HG02973 (cell line): Measurements from ENCODE around the gene CCSER1.

Experiments
- ATAC-seq: cut with Tn5 transposase; IDR thresholded peaks from one replicate; pipeline ENCODE4 v1.9.1; 2021; ENCODE audit warnings: moderate library complexity; ENCODE audit not compliant: unreplicated experiment

The CCSER1 gene

GRCh38 chr4:90540536-90540935, 413.3 kb downstream of the CCSER1 start:
- no peak for ATAC-seq

- ATAC-seq: no peak
Measured at GRCh38 chr4:90542216-90542615, 415.0 kb downstream of the CCSER1 start.

GRCh38 chr4:90543419-90544170, 416.4 kb downstream of the CCSER1 start:
- ATAC-seq: no peak

GRCh38 chr4:90544532-90545045, 417.4 kb downstream of the CCSER1 start:
- ATAC-seq: no peak

GRCh38 chr4:90545380-90545779, 418.2 kb downstream of the CCSER1 start:
- no peak for ATAC-seq

GRCh38 chr4:90546114-90546513, 418.9 kb downstream of the CCSER1 start:
- ATAC-seq: no peak

GRCh38 chr4:90570615-90571014, 443.4 kb downstream of the CCSER1 start:
- ATAC-seq: no peak

GRCh38 chr4:90572996-90573395, 445.8 kb downstream of the CCSER1 start:
- no peak for ATAC-seq

- no peak for ATAC-seq
Measured at GRCh38 chr4:90575371-90575770, 448.2 kb downstream of the CCSER1 start.

GRCh38 chr4:90580326-90580725, 453.1 kb downstream of the CCSER1 start:
- no peak for ATAC-seq

- ATAC-seq: no peak
Measured at GRCh38 chr4:90582087-90582486, 454.9 kb downstream of the CCSER1 start.

GRCh38 chr4:90584051-90584450, 456.9 kb downstream of the CCSER1 start:
- no peak for ATAC-seq

GRCh38 chr4:90585961-90586360, 458.8 kb downstream of the CCSER1 start:
- ATAC-seq: no peak

- ATAC-seq: no peak
Measured at GRCh38 chr4:90586799-90587198, 459.6 kb downstream of the CCSER1 start.

GRCh38 chr4:90597927-90598326, 470.7 kb downstream of the CCSER1 start:
- ATAC-seq: no peak

- ATAC-seq: no peak
Measured at GRCh38 chr4:90598741-90599140, 471.5 kb downstream of the CCSER1 start.

- ATAC-seq: no peak
Measured at GRCh38 chr4:90602726-90603125, 475.5 kb downstream of the CCSER1 start.

- no peak for ATAC-seq
Measured at GRCh38 chr4:90603540-90603939, 476.3 kb downstream of the CCSER1 start.

GRCh38 chr4:90606781-90607180, 479.6 kb downstream of the CCSER1 start:
- ATAC-seq: no peak

- ATAC-seq: no peak
Measured at GRCh38 chr4:90614371-90614770, 487.2 kb downstream of the CCSER1 start.

- ATAC-seq: no peak
Measured at GRCh38 chr4:90621080-90621479, 493.9 kb downstream of the CCSER1 start.

- ATAC-seq: no peak
Measured at GRCh38 chr4:90624781-90625180, 497.6 kb downstream of the CCSER1 start.
